Keratinocyte (primary cell): Measurements from ENCODE around the gene GPX5. TPM values are rescaled to one million over a fixed set of nuclear protein-coding genes. Genes with fewer than 3 reads are reported as not detected.

Source experiments
- DNase-seq: peaks from one replicate; pipeline ENCODE4 v3.0.0-alpha.2; 2011; ENCODE audit warnings: low read depth, missing footprints, low spot score
- FAIRE-seq: peaks from 2 replicates; lab custom pipeline; 2011; peaks lifted over from hg19 to GRCh38; lab: Jason Lieb, UNC
- H2AFZ ChIP-seq: 2 replicates; pipeline ENCODE4 v1.6.0; 2012; ENCODE audit warnings: low read length, control low read depth, inconsistent platforms; ENCODE audit not compliant: control insufficient read depth
- H3K27ac ChIP-seq: 2 replicates; pipeline ENCODE4 v1.5.1; 2011; ENCODE audit warnings: low read length; ENCODE audit not compliant: control insufficient read depth, insufficient read depth
- H3K27me3 ChIP-seq: 3 replicates; pipeline ENCODE4 v1.6.0; 2011; ENCODE audit warnings: low read length; ENCODE audit not compliant: control insufficient read depth, insufficient read depth; ENCODE audit errors: extremely low read depth
- H3K36me3 ChIP-seq, 2 experiments: 2 replicates in 1 of 2; 3 replicates in 1 of 2; pipeline ENCODE4 v1.5.1; 2011; ENCODE audit warnings: low read length in 2 of 2, mild to moderate bottlenecking in 1 of 2; ENCODE audit not compliant: control insufficient read depth in 2 of 2, insufficient read depth in 2 of 2; ENCODE audit errors: extremely low read depth in 1 of 2
- H3K4me1 ChIP-seq: 3 replicates; pipeline ENCODE4 v1.5.1; 2011; ENCODE audit warnings: low read length; ENCODE audit not compliant: control insufficient read depth, insufficient read depth; ENCODE audit errors: extremely low read depth
- H3K4me2 ChIP-seq: 3 replicates; pipeline ENCODE4 v1.6.0; 2011; ENCODE audit warnings: low read depth, low read length; ENCODE audit not compliant: control insufficient read depth, insufficient read depth; ENCODE audit errors: extremely low read depth
- H3K4me3 ChIP-seq, 3 experiments: fragments of 200-600 bp in 1 of 3; sonication (generic) in 1 of 3; 2 replicates in 2 of 3; 3 replicates in 1 of 3; pipeline ENCODE4 v1.5.1; 2011 to 2016; ENCODE audit warnings: low read length in 3 of 3, mild to moderate bottlenecking in 3 of 3, control low read depth in 2 of 3, inconsistent platforms in 1 of 3, low read depth in 1 of 3, mixed read lengths in 1 of 3, mixed run types in 1 of 3, moderate library complexity in 1 of 3; ENCODE audit not compliant: control insufficient read depth in 2 of 3, insufficient read depth in 2 of 3; ENCODE audit errors: extremely low read depth in 1 of 3
- H3K79me2 ChIP-seq: 2 replicates; pipeline ENCODE4 v1.6.0; 2012; ENCODE audit warnings: low read length; ENCODE audit not compliant: control insufficient read depth, insufficient read depth
- H3K9ac ChIP-seq: 3 replicates; pipeline ENCODE4 v1.6.0; 2011; ENCODE audit warnings: low read length; ENCODE audit not compliant: control insufficient read depth, insufficient read depth; ENCODE audit errors: extremely low read depth
- H3K9me1 ChIP-seq: 3 replicates; pipeline ENCODE4 v1.6.0; 2011; ENCODE audit warnings: low read length; ENCODE audit not compliant: control insufficient read depth, insufficient read depth; ENCODE audit errors: extremely low read depth
- H3K9me3 ChIP-seq: 2 replicates; pipeline ENCODE4 v1.5.1; 2012; ENCODE audit warnings: low read depth, low read length; ENCODE audit not compliant: control insufficient read depth
- H4K20me1 ChIP-seq: 3 replicates; pipeline ENCODE4 v1.6.0; 2011; ENCODE audit warnings: low read length; ENCODE audit not compliant: control insufficient read depth, insufficient read depth; ENCODE audit errors: extremely low read depth
- CTCF ChIP-seq, 3 experiments: IDR thresholded peaks in 1 of 3; conservative IDR thresholded peaks in 1 of 3; optimal IDR thresholded peaks in 1 of 3; 2 replicates in 2 of 3; 3 replicates in 1 of 3; pipeline versions ENCODE3 to v1.5.1; 2011; ENCODE audit warnings: low read length in 3 of 3, mild to moderate bottlenecking in 3 of 3, moderate library complexity in 2 of 3, control low read depth in 1 of 3, inconsistent platforms in 1 of 3; ENCODE audit not compliant: insufficient read depth in 2 of 3; ENCODE audit errors: extremely low read depth in 1 of 3
- EZH2 ChIP-seq: IDR thresholded peaks from one replicate; pipeline ENCODE4 v1.6.1; 2012; ENCODE audit warnings: inconsistent platforms, mild to moderate bottlenecking, low read length, moderate library complexity
- dilution Hi-C: fragments of 300-500 bp; cut with MboI; formaldehyde crosslinking; loops from one replicate; pipeline ENCODE4 v1.7.0; 2020; ENCODE audit warnings: low sequenced_read_pairs; ENCODE audit not compliant: extremely low pct_ligation_motif_present
- polyA plus RNA-seq, 5 experiments: library from polyadenylated mRNA; depleted of rRNA in 3 of 5; stranded (reverse) in 3 of 5; stranded (forward) in 1 of 5; unstranded in 1 of 5; fragments of >200 nt; gene quantifications; 1 replicate in 1 of 5; 2 replicates in 3 of 5; 3 replicates in 1 of 5; pipeline versions ENCODE4 v1.2.1 to v1.2.3, GENCODE V29; 2011 to 2012; ENCODE audit warnings: missing spikeins in 2 of 5, low read depth in 1 of 5, low replicate concordance in 1 of 5

The GPX5 gene
- polyA plus RNA-seq, 1 donor (not counting 4 experiments of a cell fraction or from before 2014, with no cell fraction given) = not detected

GRCh38 chr6:28567506-28567905 is 41.8 kb downstream of the GPX5 start:
- dilution Hi-C loops = no loop called here
- TF ChIP-seq EZH2 (no peak), CTCF (optimal IDR thresholded peaks at IDR 0.05 in 1 of 3, IDR thresholded peaks at IDR 0.05 in 1 of 3, conservative IDR thresholded peaks at IDR 0.05 in 1 of 3; ENCODE audit: extremely low read depth in 1 of 3, insufficient read depth in 2 of 3, low read length in 3 of 3) (no peak)
- H3K27me3 ChIP-seq = peaks cover 14% of the 10 kb centered on the region

GRCh38 chr6:28568515-28569108 is 42.9 kb downstream of the GPX5 start:
- no peak for TF ChIP-seq CTCF (optimal IDR thresholded peaks at IDR 0.05 in 1 of 3, IDR thresholded peaks at IDR 0.05 in 1 of 3, conservative IDR thresholded peaks at IDR 0.05 in 1 of 3; ENCODE audit: extremely low read depth in 1 of 3, insufficient read depth in 2 of 3, low read length in 3 of 3)
- dilution Hi-C loops = no loop called here
- Histone ChIP-seq H3K9me1 (no peaks in the 10 kb centered on the region), H3K4me3 (no peak overlapping the region), H2AFZ (no peak overlapping the region), H3K36me3 (no peaks in the 10 kb centered on the region), H3K9ac (no peak overlapping the region), H3K4me2 (no peak overlapping the region), H3K27ac (no peak overlapping the region), H4K20me1 (no peaks in the 10 kb centered on the region), H3K27me3 (peaks cover 9% of the 10 kb centered on the region), H3K9me3 (no peaks in the 10 kb centered on the region), H3K79me2 (no peaks in the 10 kb centered on the region), H3K4me1 (no peaks in the 10 kb centered on the region)
- DNase-seq (no peak), FAIRE-seq (no peak)

More at GRCh38 chr6:28567506-28567905, 41.8 kb downstream of the GPX5 start:
- no peak overlapping the region for H3K9ac ChIP-seq
- H3K79me2 ChIP-seq = no peaks in the 10 kb centered on the region
- FAIRE-seq (no peak), DNase-seq (no peak)
- H2AFZ ChIP-seq = no peak overlapping the region
- H3K4me1 ChIP-seq = no peaks in the 10 kb centered on the region
- H3K9me3 ChIP-seq = no peaks in the 10 kb centered on the region
- H3K4me3 ChIP-seq = no peak overlapping the region
- H3K36me3 ChIP-seq = no peaks in the 10 kb centered on the region
- no peaks in the 10 kb centered on the region for H4K20me1 ChIP-seq
- no peaks in the 10 kb centered on the region for H3K9me1 ChIP-seq
- no peak overlapping the region for H3K27ac ChIP-seq
- H3K4me2 ChIP-seq = no peak overlapping the region
